Activated CD4-positive, alpha-beta T cell treated with anti-CD3 and anti-CD28 coated beads, Interleukin-2, Interleukin-4, amounts not matched to agents 100 ng/mL and 50 ng/mL, durations not matched to agents 16 hours and 8 hours (primary cell): Measurements from ENCODE around the gene PTGES3.
"Not testable (repeated sequence)": the region's sequence is repeated elsewhere in the genome, so short reads cannot be mapped to it uniquely, and the experiment has no call there.

Experiments
- DNase-seq: peaks from one replicate; pipeline ENCODE4 v3.0.0-alpha.2; 2020; ENCODE audit warnings: low spot score

The PTGES3 gene

GRCh38 chr12:56653781-56654180 is 34.3 kb downstream of the PTGES3 start:
- DNase-seq = not testable (repeated sequence)

- not testable (repeated sequence) for DNase-seq
These were observed 40.1 kb downstream of the PTGES3 start for GRCh38 chr12:56648023-56648422.

- peak; percentile 99 for DNase-seq
These were observed 42.2 kb downstream of the PTGES3 start, which contains the start of gene ATP5F1B for GRCh38 chr12:56645717-56646446. ATP5F1B (minus strand) TSS chr12:56645984; CDS start chr12:56645963, 21 bp downstream.

DNA sequence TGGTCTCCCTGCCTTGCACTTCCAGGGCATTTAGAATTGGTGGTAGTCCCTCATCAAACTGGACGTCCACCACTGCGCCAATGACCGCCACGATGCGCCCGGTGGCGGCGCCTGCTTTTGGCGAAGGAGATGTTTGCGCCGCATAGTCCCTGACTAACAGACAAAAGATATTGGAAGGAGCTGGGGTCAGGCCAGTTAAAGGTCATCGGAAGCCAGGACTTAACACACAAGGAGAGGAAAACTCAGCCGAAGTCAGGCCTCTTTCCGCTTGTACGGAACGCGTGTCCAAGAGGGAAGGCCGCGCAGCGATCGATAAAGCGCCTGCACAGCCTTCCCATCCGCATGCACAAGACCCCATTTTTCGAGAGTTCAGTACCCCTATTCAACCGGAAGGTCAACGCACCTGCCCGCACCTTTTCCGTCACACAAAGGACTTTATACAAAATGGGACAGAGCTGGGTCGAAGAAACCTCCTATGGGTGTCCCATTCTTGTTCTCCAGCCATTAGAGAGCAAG is 42.8 kb downstream of the PTGES3 start:
- DNase-seq = no peak

GRCh38 chr12:56644654-56645053 is 43.4 kb downstream of the PTGES3 start:
- no peak for DNase-seq

- DNase-seq = no peak
These were observed 46.9 kb downstream of the PTGES3 start for GRCh38 chr12:56641219-56641618.

GRCh38 chr12:56637621-56638020 is 50.5 kb downstream of the PTGES3 start:
- no peak for DNase-seq

GRCh38 chr12:56636675-56637540 is 51.2 kb downstream of the PTGES3 start:
- peak; percentile 90 for DNase-seq

GRCh38 chr12:56635806-56636674 is 52.0 kb downstream of the PTGES3 start:
- peak; percentile 89 for DNase-seq

DNA sequence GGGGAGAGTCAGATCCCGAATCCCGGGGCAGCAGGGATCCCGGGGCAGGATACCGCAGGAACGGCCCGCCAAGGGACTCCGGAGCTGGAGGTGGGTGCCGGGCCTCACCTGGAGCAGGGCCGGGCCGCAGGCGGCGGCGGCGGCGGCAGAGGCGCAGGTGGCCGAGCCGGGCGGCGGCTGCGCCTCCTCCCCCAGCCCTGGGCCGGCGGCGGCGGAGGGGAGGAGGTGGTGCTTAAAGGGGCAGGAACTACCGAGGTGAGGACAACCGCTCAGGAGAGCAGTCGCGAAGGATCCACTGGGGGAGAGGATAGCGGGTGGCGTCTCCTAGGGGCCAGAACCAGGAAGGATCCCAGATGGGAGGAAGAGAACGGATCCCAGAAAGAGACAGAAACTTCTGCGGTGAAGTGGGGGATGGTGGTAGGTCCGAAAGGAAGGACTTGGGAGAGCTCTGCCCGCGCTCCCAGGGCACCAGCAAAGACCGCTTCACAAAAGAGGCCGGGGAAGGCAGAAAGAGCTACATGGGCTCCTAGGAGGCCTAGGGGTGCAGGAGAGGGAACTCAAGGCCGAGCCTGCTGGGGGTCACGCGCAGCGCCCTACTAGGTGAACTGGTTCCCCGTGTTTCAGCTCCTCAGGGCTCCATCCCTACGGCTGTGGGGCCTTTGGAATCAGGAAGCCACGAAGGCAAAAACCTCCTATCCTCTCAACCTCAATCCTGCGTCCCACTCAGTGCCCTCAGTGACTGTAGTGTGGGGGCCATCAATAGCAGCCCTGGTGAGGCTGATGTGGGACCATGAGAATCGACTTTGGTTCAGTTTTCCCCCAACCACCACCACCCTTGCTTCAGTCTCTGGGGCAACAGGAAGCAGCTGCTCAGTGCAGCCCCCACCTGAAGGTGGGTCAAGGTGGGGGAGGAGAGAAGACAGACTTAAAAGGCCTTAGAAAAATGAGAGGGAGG is 53.0 kb downstream of the PTGES3 start:
- peak; percentile 66 for DNase-seq

DNA sequence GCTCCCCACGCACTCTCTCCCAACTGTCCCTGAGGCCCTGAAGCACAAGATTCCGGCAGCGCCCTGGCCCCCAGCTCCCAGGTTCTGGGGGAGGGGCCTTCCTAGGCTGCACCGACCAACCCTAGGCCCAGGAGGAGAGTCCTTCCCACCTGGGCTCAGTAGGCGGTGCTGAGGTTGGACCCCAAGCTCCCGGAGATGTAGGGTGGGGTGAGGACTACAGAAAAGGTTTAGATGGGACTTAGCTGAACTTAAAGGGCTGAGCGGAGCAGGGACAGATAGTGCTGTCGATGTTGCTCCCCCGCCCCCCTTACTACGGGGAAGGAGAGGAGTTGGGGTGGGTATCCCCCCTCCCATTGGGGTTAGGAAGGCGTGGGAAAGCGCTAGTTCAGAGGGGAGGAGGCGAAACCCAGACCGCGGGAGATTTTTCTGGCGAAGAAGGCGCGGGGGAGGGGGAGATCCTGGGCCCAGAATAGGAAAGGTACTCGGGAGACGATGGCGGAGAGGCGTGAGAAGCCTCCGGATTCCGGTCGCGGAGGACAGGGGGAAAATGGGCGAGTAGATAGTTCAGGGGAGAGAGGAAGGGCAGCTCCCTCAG is 53.7 kb downstream of the PTGES3 start:
- no peak for DNase-seq

GRCh38 chr12:56633468-56634241 is 54.4 kb downstream of the PTGES3 start:
- DNase-seq = no peak

- no peak for DNase-seq
These were observed 55.2 kb downstream of the PTGES3 start for GRCh38 chr12:56632701-56633467.

DNA sequence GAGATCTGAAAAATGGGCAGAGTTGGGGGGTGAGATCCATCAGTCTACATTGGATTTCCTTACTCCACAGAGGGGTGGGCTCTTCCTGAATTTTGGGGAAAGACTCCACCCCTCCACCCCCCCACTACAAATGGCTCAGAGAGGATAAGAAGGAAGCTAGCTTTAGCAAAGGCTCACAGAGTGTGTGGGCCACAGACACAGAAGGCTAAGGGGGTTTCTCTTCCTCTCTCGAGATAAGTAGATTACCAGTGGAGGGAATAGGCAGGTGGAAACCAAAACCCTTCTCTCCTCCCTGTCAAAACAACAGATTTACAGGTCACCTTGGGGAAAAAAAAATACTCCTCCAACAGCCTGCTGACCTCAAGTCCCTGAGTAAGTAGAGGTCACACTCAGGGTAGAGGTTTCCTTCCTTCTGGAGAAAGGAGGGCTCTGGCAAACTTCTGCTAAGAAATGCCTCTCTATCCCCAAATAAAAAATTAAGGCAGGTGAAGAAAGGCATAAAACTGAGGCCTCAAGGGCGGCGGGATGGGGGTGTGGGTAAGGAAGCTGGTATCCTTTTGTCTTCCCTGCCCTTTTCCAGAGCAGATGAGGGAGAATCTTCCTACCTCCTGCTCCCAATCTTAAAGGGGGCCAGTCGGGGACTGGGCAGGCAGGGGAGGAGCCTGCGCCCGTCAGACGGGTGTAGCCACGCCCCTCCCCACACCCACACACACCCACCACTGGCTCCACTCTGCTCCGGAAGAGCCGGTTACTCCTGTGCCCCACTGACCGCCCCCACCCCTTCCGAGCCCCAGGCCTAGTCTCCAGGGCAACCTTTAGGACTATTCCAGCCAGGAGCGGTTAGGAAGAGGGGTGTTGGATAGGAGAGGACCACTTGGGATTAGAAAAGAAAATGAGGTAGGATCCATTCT is 56.0 kb downstream of the PTGES3 start:
- peak; percentile 53 for DNase-seq

- DNase-seq = peak; percentile 90
These were observed 57.9 kb downstream of the PTGES3 start, which contains the start of gene BAZ2A for GRCh38 chr12:56630180-56630632. BAZ2A (minus strand) TSS chr12:56630326; CDS start chr12:56617530, 12,796 bp downstream.

GRCh38 chr12:56629459-56630179 is 58.5 kb downstream of the PTGES3 start:
- DNase-seq = no peak
